GM21360 (cell line): ENCODE data around the gene GCNT2.
"Not testable (repeated sequence)": the region's sequence is repeated elsewhere in the genome, so short reads cannot be mapped to it uniquely, and the experiment has no call there.

ENCODE experiments used
- ATAC-seq: cut with Tn5 transposase; IDR thresholded peaks from one replicate; pipeline ENCODE4 v1.9.1; 2021; ENCODE audit warnings: mild to moderate bottlenecking, moderate library complexity; ENCODE audit not compliant: unreplicated experiment

The GCNT2 gene

DNA sequence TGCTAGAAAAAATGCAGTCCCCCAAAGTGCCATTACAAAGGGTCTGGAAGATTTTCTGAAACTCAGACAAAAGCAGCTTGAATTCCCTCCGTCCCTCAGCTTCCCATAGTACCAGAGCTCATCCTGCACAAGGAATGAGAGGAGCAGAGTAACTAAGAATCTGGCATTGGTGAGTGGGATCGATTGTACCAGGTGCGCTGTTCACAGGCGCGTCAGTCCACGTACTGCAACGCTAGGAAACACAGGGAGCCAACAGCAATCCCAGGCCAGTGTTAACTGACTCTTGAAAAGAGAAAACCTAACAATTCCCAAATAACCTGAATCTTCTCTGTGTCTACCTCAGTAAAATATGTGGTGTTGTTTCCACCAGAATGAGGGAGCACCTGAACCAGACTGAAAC lies 77.9 kb downstream of the GCNT2 start:
- ATAC-seq = no peak

DNA sequence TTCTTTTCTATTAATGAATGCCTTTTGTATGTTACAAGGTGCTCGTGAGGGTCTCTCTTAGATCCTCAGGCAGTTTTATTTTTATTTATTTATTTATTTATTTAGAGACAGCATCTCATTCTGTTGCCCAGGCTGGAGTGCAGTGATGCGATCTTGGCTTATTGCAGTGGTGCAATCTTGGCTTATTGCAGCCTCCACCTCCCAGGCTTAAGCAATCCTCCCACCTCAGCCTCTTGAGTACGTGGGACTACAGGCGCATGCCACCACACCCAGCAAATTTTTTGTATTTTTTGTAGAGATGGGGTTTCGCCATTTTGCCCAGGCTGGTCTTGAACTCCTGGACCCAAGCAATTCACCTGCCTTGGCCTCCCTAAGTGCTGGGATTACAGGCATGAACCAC lies 79.5 kb downstream of the GCNT2 start:
- not testable (repeated sequence) for ATAC-seq

DNA sequence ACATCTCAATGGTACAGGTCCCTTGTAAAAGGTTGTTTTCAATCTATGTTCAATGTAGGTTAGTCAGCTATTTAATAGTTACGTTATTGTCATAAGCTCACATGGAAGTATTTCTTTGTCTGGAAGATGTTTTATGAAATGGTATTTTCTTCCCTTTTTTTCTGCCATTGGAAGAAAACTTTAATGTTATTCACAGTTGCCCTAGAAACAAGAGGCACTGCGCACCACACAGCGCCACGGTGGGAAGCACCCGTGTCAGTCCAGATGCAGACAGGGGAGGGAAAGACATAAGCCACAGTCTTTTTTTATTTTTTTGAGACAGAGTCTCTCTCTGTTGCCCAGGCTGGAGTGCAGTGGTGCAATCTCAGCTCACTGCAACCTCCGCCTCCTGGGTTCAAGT lies 82.1 kb downstream of the GCNT2 start:
- ATAC-seq = no peak

- no peak for ATAC-seq
Observed at GRCh38 chr6:10609038-10609437, 87.9 kb downstream of the GCNT2 start.

- ATAC-seq = no peak
Observed at GRCh38 chr6:10610289-10610688, 89.1 kb downstream of the GCNT2 start.

DNA sequence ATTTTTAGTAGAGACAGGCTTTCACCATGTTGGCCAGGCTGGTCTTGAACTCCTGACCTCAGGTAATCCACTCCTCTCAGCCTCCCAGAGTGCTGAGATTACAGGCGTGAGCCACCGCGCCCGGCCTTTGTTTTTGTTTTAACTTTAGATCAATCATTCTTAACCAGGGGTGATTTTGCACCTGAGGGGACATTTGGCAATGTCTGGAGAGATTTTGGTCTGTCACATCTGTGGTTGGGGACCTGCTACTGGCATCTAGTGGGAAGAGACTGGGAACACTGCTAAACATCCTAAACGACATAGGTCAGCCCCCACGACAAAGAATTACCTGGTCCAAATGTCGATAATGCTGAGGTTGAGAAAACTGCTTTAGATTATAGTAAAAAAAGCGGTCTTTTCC lies 91.0 kb downstream of the GCNT2 start:
- ATAC-seq = no peak

GRCh38 chr6:10613077-10613476 lies 91.9 kb downstream of the GCNT2 start:
- ATAC-seq = no peak

- ATAC-seq = no peak
Observed at GRCh38 chr6:10613723-10614122, 92.6 kb downstream of the GCNT2 start.

DNA sequence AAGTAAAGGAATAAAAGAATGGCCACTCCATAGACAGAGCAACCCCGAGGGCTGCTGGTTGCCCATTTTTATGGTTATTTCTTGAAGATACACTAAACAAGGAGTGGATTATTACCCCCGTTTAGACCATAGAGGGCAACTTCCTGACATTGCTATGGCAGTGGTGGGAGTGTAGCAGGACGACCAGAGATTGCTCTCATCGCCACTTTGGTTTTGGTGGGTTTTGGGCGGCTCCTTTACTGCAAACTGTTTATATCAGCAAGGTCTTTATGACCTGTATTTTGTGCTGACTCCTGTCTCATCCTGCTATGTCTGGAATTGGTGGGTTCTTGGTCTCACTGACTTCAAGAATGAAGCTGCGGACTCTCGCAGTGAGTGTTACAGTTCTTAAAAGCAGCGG lies 94.5 kb downstream of the GCNT2 start:
- ATAC-seq = no peak

DNA sequence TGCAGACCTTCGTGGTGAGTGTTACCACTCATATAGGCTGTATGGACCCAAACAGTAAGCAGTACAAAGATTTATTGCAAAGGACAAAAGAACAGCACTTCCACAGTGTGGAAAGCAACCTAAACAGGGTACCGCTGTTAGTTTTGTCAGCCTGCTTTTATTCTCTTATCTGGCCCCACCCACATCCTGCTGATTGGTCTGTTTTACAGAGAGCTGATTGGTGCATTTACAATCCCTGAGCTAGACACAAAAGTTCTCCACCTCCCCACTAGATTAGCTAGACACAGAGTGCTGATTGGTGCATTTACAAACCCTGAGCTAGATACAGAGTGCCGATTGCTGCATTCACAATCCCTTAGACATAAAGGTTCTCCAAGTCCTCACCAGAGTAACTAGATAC lies 95.1 kb downstream of the GCNT2 start:
- ATAC-seq = not testable (repeated sequence)

DNA sequence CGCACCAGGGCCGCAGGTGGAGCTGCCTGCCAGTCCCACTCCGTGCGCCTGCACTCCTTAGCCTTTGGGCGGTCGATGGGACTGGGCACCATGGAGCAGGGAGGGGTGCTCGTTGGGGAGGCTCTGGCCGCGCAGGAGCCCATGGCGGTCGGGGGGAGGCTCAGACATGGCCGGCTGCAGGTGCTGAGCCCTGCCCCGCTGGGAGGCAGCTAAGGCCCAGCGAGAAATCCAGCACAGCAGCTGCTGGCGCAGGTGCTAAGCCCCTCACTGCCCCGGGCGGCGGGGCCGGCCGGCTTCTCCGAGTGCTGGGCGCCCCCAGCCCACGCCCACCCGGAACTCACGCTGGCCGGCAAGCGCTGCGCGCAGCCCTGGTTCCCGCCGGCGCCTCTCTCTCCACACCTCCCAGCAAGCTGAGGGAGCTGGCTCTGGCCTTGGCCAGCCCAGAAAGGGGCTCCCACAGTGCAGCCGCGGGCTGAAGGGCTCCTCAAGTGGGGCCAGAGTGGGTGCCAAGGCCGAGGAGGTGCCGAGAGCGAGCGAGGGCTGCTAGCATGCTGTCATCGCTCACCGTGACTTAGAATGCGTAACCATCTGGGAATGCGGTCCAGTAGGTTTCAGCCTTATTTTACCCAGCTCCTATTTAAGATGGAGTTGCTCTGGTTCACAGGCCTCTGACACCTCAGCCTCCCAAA lies 96.0 kb downstream of the GCNT2 start:
- no peak for ATAC-seq

DNA sequence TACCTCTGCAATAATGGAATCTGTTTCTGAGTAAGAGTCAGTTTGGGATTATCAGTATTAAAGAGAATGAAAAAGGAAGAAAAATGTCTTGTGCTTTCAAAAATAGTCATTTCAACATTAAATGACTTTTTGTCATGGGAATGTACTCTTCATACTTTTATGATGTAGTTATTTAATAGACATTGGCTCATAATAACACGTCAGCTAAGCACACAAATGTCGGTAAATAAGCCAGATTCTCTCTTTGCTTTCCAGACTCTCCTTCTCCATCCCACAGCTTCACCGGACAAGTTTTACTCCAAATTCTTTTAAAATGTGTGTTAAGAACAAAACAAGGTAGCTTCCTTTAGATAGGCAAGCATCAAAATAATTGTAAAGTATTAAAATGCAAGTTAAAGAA lies 97.3 kb downstream of the GCNT2 start:
- no peak for ATAC-seq

DNA sequence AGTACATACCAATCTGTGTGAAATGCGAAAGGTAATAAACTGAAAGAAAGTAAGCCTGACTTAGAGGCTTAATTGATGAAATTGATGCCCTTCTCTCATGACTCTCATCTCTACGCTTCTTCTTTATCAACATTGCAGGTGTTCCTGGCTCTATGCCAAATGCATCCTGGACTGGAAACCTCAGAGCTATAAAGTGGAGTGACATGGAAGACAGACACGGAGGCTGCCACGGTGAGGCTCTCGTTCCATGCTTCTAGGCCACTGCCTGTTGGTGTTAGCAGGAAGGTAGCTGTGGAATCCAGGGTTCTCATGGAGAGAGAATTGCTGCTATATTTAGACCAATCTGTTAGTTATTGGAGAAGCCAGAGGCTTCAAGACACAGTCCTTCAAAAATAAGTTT lies 100.1 kb downstream of the GCNT2 start:
- no peak for ATAC-seq

DNA sequence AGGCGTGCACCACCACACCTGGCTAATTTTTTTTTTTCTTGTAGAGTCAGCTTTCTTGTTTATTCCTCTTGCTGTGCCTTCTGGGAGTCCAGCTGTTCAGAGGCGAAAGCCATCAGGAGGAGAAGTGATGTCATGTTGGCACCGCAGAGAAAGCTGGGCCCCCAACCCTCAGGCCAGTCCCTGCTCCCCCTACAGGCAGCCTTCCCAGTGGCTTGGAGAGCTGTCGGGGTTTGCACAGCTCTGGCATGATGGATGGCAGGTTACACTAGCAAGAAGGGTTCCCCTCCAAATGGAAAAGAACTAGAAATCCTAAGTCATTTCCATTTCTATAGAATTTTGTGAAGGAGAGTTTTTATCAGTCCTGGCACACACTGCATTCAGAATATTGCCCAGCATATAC lies 100.7 kb downstream of the GCNT2 start:
- ATAC-seq = no peak

DNA sequence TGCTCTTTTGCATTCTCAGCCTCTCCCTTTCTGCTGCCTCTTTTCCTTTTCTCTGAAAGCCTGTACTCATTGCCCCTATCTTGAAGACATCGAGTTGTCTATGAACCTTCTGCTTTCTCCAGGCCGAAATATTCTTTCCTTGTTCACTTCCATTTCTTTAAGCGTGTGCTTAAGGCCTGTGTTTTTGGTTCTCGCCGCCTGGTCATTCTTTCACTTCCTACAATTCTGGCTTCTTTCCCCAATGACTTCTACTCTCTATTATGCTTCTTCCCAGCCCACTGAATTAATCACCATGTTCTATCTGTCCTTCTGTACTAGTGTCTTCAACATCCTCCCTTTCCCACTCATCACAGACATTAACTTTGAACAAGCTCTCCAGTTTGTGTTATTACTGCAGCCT lies 103.7 kb downstream of the GCNT2 start:
- no peak for ATAC-seq

DNA sequence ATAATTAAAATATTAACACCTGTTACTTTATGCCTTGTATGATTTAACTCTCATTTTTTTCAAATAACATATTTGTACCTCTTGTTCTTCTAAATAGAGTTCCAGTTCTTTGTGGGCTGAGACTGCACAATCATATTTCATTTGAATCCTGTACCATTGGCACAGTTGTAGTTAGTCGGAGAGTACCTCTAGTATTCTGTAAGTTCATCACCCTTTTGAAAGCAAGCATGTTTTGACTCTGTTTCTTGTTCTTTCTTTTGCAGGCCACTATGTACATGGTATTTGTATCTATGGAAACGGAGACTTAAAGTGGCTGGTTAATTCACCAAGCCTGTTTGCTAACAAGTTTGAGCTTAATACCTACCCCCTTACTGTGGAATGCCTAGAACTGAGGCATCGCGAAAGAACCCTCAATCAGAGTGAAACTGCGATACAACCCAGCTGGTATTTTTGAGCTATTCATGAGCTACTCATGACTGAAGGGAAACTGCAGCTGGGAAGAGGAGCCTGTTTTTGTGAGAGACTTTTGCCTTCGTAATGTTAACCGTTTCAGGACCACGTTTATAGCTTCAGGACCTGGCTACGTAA lies 105.1 kb downstream of the GCNT2 start:
- no peak for ATAC-seq

DNA sequence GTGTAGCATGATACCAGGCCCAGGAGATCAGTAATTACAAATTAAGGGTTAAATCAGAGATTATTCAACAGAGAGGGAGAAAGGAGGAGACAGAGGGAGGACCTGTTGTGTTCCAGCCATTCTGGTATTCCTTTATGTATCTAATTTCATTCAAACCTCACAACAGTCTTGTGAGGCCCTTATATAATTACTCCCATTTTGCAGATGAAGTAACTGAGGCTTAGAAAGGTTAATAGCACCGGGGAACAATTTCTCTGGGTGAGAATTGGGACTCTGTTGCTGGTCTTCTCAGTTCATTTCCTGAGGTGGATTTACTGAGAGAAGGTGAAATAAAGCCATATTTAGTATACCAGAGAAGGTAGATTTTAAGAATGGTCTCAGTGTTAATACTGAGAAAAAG lies 106.6 kb downstream of the GCNT2 start:
- ATAC-seq = no peak

DNA sequence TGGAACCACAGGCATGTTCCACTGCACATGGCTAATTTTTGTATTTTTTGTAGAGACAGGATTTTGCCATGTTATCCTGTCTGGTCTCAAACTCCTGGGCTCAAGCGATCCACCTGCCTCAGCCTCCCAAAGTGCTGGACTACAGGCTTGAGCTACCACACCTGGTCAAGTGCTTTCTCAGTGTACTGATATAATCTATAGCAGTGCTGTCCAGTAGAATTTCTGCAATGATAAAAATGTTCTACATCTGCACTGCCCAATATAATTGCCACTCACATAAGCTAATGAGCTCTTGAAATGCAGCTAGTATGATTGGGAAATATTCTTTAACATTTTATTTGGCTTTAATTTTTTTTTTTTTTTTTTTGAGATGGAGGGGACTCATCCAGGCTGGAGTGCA lies 109.0 kb downstream of the GCNT2 start:
- ATAC-seq = no peak

DNA sequence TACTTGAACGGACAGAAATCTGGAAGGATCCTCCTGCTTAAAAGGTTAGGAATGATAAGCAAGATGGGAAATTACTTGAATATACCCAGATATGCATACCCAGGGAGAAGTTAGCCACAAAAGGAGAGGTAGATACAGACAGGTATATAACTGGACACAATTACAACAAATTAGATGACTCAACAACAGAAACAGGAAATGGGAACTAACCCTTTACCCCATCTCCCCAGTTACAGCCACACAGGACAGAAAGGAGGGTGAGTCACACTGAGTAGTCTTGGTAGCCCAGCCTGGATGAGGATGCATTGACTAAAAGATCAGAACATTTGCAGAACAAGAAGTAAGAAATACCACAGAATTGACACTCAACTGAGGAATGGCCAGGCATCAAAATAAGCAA lies 112.1 kb downstream of the GCNT2 start:
- ATAC-seq = peak; percentile 98

GRCh38 chr6:10640412-10640811 lies 119.3 kb downstream of the GCNT2 start:
- no peak for ATAC-seq

DNA sequence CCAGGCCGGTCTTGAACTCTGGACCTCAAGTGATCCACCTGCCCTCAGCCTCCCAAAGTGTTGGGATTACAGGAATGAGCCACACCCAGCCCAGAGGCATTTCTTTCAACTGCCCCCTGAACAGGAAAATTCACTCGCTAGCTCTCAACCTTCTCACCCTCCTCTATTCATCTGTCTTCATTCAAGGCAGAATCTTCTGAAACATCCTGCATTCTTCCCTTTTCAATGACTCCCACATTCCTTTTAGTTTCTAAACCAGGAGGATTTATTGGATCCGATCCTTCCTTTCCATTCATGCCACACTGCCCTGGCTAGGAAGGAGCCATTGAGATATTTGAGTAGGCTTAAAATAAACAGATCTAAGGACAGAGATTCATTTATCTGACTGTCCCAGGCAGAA lies 120.4 kb downstream of the GCNT2 start:
- ATAC-seq = no peak

GRCh38 chr6:10643201-10643651 lies 122.1 kb downstream of the GCNT2 start:
- ATAC-seq = peak; percentile 52

- ATAC-seq = no peak
Observed at GRCh38 chr6:10644225-10644624, 123.1 kb downstream of the GCNT2 start.
